Astrocyte (in vitro differentiated cells and primary cell): ENCODE data around the gene HMCES. TPM values are rescaled to one million over a fixed set of nuclear protein-coding genes. Genes with fewer than 3 reads are reported as not detected.

Experiments used
- DNase-seq: peaks from one replicate; pipeline ENCODE4 v3.0.0-alpha.2; 2010; ENCODE audit warnings: low read depth
- FAIRE-seq: peaks from 2 replicates; lab custom pipeline; 2011; peaks lifted over from hg19 to GRCh38; lab: Jason Lieb, UNC
- H2AFZ ChIP-seq: 2 replicates; pipeline ENCODE4 v1.6.0; 2012; ENCODE audit warnings: low read depth, low read length, inconsistent platforms
- H3K27ac ChIP-seq: 2 replicates; pipeline ENCODE4 v1.5.1; 2011; ENCODE audit warnings: low read depth, low read length, inconsistent platforms
- H3K27me3 ChIP-seq: 2 replicates; pipeline ENCODE4 v1.6.0; 2011; ENCODE audit warnings: low read length, inconsistent platforms; ENCODE audit not compliant: insufficient read depth
- H3K36me3 ChIP-seq: 2 replicates; pipeline ENCODE4 v1.5.1; 2011; ENCODE audit warnings: low read length, inconsistent platforms; ENCODE audit not compliant: insufficient read depth
- H3K4me1 ChIP-seq: 2 replicates; pipeline ENCODE4 v1.5.1; 2011; ENCODE audit warnings: low read length, inconsistent platforms; ENCODE audit not compliant: insufficient read depth
- H3K4me2 ChIP-seq: 2 replicates; pipeline ENCODE4 v1.6.0; 2012; ENCODE audit warnings: low read length, inconsistent platforms
- H3K4me3 ChIP-seq: 2 replicates; pipeline ENCODE4 v1.5.1; 2011; ENCODE audit warnings: low read depth, mild to moderate bottlenecking, low read length, inconsistent platforms; ENCODE audit not compliant: insufficient read depth
- H3K79me2 ChIP-seq: 2 replicates; pipeline ENCODE4 v1.6.0; 2012; ENCODE audit warnings: mild to moderate bottlenecking, low read length, inconsistent platforms; ENCODE audit not compliant: insufficient read depth
- H3K9ac ChIP-seq: 2 replicates; pipeline ENCODE4 v1.6.0; 2012; ENCODE audit warnings: mild to moderate bottlenecking, low read length, inconsistent platforms
- H3K9me3 ChIP-seq: 2 replicates; pipeline ENCODE4 v1.5.1; 2012; ENCODE audit warnings: low read depth, mild to moderate bottlenecking, low read length, inconsistent platforms; ENCODE audit not compliant: insufficient read depth
- H4K20me1 ChIP-seq: 2 replicates; pipeline ENCODE4 v1.6.0; 2012; ENCODE audit warnings: low read length, inconsistent platforms; ENCODE audit not compliant: insufficient read depth
- H3K27ac Mint-ChIP-seq: one replicate; pipeline ENCODE4 v1.8.0; 2021; ENCODE audit warnings: mild to moderate bottlenecking, mixed read lengths; ENCODE audit not compliant: unreplicated experiment
- H3K27me3 Mint-ChIP-seq: one replicate; pipeline ENCODE4 v1.8.0; 2021; ENCODE audit warnings: low read depth, mixed read lengths; ENCODE audit not compliant: unreplicated experiment
- H3K36me3 Mint-ChIP-seq: one replicate; pipeline ENCODE4 v1.8.0; 2021; ENCODE audit warnings: low read depth, mixed read lengths; ENCODE audit not compliant: unreplicated experiment
- H3K4me1 Mint-ChIP-seq: one replicate; pipeline ENCODE4 v1.8.0; 2021; ENCODE audit warnings: low read depth, mixed read lengths; ENCODE audit not compliant: unreplicated experiment
- H3K4me3 Mint-ChIP-seq: one replicate; pipeline ENCODE4 v1.8.0; 2021; ENCODE audit warnings: mild to moderate bottlenecking, moderate library complexity, mixed read lengths; ENCODE audit not compliant: unreplicated experiment
- H3K9me3 Mint-ChIP-seq: one replicate; pipeline ENCODE4 v1.8.0; 2021; ENCODE audit warnings: mild to moderate bottlenecking, mixed read lengths; ENCODE audit not compliant: unreplicated experiment
- CTCF ChIP-seq: IDR thresholded peaks from 2 replicates; pipeline ENCODE4 v1.5.1; 2011; ENCODE audit warnings: low read depth, mild to moderate bottlenecking, inconsistent platforms, low read length, moderate library complexity; ENCODE audit not compliant: insufficient read depth
- EZH2 ChIP-seq: IDR thresholded peaks from 2 replicates; pipeline ENCODE4 v1.6.1; 2012; ENCODE audit warnings: mild to moderate bottlenecking, low read length, inconsistent platforms; ENCODE audit not compliant: insufficient read depth
- total RNA-seq: library from RNA; stranded (reverse); gene quantifications from 2 replicates; pipeline ENCODE4 v1.2.1, GENCODE V29; 2021

Gene HMCES
- total RNA-seq, 1 donor from 2014 or later, result 27.4 TPM

- Mint-ChIP-seq H3K4me3 (no peak overlapping the region), H3K27me3 (no peaks in the 10 kb centered on the region), H3K27ac (no peak overlapping the region), H3K9me3 (no peaks in the 10 kb centered on the region), H3K4me1 (peaks cover 9% of the 10 kb centered on the region), H3K36me3 (peaks cover 26% of the 10 kb centered on the region)
- H2AFZ ChIP-seq, result no peak overlapping the region
- H3K4me2 ChIP-seq, result no peak overlapping the region
- H3K9ac ChIP-seq, result peak overlapping the region; percentile 6
- peaks cover 78% of the 10 kb centered on the region for H3K36me3 ChIP-seq
- H3K27ac ChIP-seq, result no peak overlapping the region
- no peak overlapping the region for H3K4me3 ChIP-seq
- H3K9me3 ChIP-seq, result no peaks in the 10 kb centered on the region
- peaks cover 86% of the 10 kb centered on the region for H3K79me2 ChIP-seq
- H3K27me3 ChIP-seq, result no peaks in the 10 kb centered on the region
- TF ChIP-seq EZH2 (no peak), CTCF (no peak)
- DNase-seq, result no peak
- H3K4me1 ChIP-seq, result peaks cover 8% of the 10 kb centered on the region
- H4K20me1 ChIP-seq, result peaks cover 83% of the 10 kb centered on the region
- FAIRE-seq, result no peak
Measured at GRCh38 chr3:129256270-129256669, 22.4 kb upstream of the HMCES start.

- TF ChIP-seq EZH2 (no peak), CTCF (no peak)
- H3K9ac ChIP-seq, result no peak overlapping the region
- Mint-ChIP-seq H3K4me1 (peaks cover 9% of the 10 kb centered on the region), H3K9me3 (no peaks in the 10 kb centered on the region), H3K27ac (no peak overlapping the region), H3K27me3 (no peaks in the 10 kb centered on the region), H3K4me3 (no peak overlapping the region), H3K36me3 (peaks cover 25% of the 10 kb centered on the region)
- H3K9me3 ChIP-seq, result no peaks in the 10 kb centered on the region
- peaks cover 86% of the 10 kb centered on the region for H4K20me1 ChIP-seq
- peaks cover 81% of the 10 kb centered on the region for H3K36me3 ChIP-seq
- H3K4me1 ChIP-seq, result peaks cover 3% of the 10 kb centered on the region
- no peak overlapping the region for H3K4me2 ChIP-seq
- DNase-seq (no peak), FAIRE-seq (no peak)
- H3K27me3 ChIP-seq, result no peaks in the 10 kb centered on the region
- peaks cover 80% of the 10 kb centered on the region for H3K79me2 ChIP-seq
- no peak overlapping the region for H3K27ac ChIP-seq
- H3K4me3 ChIP-seq, result no peak overlapping the region
- no peak overlapping the region for H2AFZ ChIP-seq
Measured at GRCh38 chr3:129257609-129258008, 21.1 kb upstream of the HMCES start.

- H3K4me3 Mint-ChIP-seq, result no peak overlapping the region
- no peaks in the 10 kb centered on the region for H3K27me3 Mint-ChIP-seq
- peaks cover 32% of the 10 kb centered on the region for H3K36me3 Mint-ChIP-seq
- Histone ChIP-seq H3K9ac (no peak overlapping the region), H3K36me3 (peaks cover 82% of the 10 kb centered on the region), H4K20me1 (peaks cover 87% of the 10 kb centered on the region), H2AFZ (no peak overlapping the region), H3K27me3 (no peaks in the 10 kb centered on the region), H3K4me3 (no peak overlapping the region), H3K9me3 (no peaks in the 10 kb centered on the region), H3K79me2 (peaks cover 73% of the 10 kb centered on the region), H3K4me1 (no peaks in the 10 kb centered on the region), H3K4me2 (no peak overlapping the region), H3K27ac (no peak overlapping the region)
- no peak for TF ChIP-seq CTCF
- TF ChIP-seq EZH2, result no peak
- H3K27ac Mint-ChIP-seq, result no peak overlapping the region
- no peaks in the 10 kb centered on the region for H3K9me3 Mint-ChIP-seq
- DNase-seq, result no peak
- no peaks in the 10 kb centered on the region for H3K4me1 Mint-ChIP-seq
- no peak for FAIRE-seq
Measured at GRCh38 chr3:129259612-129260477, 18.8 kb upstream of the HMCES start.
